HG02981 (cell line): ENCODE data around the gene MSX2.

Experiments used
- ATAC-seq: cut with Tn5 transposase; IDR thresholded peaks from one replicate; pipeline ENCODE4 v1.9.1; 2021; ENCODE audit warnings: mild to moderate bottlenecking, moderate library complexity; ENCODE audit not compliant: unreplicated experiment

MSX2 gene

DNA sequence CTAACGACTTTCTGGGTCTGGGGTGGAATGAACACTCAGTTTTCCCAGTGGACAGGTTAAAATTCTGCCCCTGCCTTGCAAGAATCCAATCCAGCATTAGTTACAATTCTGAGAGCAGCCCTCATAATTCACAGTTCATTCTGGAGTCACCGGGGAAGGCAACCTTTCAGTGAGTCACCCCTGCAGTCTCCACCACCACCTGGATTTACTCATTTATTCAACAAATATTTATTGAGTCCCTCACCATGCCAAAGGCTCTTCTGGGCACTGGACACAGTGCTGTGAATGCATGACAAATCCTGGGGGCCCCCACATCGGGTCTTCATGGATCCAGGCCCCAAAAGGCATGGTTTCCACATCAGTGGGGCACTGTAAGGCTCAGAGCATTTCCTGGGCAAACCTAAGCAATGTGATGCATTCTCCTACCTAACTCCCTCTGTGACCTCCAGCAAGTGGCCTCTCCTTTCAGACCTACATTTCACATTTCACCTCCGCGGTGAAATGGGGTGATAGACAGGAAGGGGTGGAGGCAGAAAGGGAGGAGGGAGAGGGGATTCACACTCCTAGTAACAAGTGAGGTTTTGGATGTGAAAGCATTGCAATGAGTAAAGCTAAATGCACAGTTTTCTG lies 6.4 kb upstream of the MSX2 start:
- no peak for ATAC-seq

DNA sequence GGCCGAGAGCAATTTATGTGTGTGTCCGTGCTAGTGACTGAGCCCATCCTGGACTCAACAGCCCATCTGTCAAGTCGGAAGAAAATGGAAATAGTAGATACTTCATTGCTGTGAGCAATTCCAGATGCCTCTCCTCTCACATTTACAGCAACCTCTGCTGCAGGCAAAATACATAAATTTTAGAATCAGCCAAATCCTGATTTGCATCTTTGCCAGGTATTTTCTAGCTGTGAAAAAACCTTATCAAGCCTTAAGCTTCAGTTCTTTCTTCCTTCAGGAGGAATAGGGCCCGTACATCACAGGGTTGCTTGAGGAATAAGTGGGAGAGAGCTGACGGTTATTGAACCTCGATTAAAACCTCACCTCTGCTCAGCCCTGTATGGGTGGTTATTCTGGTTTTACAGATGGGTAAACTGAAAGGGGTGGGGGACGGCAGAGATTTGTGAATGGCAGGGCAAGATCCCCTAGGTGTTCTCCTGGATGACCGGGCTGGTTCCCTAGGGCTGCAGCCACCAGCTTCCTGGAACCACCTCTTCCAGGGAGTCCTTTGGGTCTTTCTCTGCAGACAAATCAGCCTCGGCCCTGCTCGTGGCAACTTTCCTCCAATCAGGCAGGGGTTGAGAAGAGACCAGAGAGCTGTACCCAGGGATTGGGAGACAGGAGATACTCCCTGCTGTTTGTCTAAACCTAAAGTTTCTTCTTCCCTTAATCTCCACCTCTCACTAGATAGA lies 5.3 kb upstream of the MSX2 start:
- no peak for ATAC-seq

DNA sequence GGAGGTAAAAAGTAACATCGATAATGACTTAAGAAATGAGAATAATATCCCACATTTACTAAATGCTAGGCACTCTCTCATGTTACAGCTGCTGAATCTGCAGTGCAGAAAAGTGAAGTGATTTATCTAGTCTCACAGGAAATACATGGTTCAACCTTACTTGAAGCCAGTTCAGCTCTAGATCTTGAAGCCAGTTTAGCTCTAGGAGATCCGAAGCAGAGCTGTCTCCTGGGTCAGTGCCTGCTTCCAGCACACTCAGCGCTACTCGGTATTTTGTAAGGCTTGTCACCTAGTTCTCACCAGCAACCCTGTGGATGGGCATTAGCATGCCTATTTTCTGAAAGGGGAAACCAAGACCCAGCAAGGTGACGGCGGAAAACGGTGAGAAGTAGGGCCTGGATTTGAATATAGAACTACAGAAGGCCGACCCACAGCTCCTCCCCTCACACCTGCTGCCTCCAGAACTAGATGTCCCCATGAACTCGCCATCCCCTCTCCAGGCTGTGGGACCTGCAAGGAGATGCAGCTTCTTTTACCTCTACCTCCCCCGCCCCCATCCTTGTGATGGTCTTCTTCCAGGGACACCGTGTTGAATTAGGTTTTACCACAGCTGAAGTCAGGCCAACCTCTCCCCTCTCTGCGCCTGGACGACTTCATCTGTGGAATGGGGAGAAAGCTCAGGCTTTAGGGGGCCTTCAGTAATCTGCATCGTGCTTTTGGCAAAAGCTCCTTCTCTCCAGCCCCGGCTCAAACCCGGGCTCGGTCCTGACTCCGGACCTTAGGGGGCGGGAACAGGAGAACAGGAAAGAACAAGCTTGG lies 4.4 kb upstream of the MSX2 start:
- ATAC-seq = no peak

DNA sequence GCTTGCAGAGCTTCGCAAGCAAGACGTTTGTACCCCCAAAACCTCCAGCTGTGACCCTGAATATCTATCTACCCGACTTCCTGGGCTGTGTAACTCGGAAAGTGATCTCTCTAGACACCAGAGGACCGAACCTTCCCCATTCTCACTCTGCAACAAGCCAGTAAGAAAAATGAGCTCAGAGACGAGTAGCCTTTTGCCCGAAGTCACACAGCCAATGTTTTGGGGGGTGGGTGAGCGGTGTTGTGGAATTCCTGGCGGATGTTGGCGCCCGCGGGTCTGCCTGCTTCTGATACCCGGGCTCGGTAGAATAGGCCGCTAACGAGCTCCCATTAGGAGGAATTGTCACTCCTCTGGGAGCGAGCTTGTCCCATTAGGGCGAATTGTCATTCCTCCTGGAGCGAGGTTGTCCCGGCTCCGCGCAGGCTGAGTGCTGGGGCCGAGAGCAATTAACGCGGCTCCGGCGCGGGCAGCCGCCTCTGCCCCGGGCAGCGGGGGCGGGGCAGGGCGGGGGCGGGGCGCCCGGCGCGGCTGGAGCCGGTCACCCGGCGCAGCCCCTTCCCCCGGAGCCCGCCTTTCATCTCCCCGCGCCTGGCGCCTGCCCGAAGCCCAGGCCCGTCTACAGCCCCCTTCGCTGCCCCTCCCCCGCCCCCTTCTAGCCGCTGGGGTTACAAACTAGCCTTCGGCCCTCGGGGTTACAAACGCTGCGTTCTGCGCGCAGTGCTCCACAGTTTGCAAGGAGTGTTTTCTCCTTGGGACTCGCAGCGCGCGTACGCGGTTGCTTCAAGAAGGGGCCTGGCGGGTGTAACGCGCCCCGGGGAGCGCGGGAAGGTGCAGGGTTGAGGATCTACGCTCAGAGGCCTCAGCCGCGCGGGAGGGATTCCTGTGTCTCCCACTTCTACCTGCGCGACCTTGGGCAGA lies 3.5 kb upstream of the MSX2 start:
- no peak for ATAC-seq

DNA sequence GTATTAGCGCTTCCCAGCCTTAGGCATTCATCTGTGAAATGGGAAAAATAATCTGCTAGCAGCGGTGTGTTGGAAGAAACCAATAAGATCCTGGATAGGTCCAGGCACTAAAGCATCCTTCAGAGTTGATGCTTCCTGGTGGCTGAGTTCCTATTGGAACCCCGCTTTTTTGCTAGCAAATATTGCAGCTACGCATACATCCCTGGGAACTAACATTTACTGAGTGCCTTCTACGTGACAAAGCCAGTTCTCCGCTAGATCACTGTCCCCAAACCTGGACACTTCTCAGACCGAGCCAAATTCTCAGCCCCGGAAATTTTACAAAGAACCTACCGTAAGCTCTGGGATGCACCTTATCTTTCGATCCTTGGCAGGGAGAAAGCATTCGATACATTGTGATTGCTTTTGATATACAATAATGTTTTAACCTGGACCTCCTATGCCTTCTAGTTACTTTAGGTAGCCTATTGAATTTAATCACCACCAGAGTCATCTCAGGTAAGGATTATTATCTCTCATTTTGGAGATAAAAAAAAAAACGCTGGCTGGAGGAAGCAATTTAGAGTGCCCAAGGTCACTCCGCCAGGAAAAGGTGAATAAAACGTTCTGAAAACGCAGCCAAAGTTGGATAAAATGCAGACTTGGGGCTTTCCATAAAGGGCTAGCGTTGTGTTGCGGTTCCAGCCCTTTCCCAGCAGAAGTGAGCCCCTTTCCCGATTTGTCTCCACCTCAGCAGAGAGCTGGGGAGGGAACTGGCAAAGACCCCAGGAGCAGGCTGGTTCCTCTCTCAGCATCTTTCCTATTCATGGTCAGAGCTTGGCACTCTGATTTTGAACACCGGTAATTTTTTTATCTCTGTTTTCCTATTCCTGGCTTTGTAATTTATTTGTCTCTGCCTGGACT lies 2.6 kb upstream of the MSX2 start:
- ATAC-seq = no peak

DNA sequence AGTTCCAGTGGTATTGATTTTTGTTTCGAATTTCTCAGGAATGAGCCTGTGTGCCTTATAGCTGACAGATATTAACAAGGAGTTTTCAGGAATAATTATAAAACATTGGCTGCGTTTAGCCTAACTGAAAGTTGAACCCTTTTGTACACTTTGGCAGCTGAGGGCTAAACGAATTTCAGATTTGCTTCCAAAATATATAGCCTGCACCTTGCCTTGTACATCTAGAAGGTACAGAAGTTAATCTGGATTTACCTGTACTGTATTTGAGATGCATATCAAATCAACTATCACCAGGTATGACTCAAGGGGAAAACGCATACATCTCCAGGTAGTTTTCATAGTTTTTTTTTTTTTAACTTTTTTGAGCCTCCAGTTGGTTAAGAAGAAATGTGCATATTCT lies 1.9 kb upstream of the MSX2 start:
- no peak for ATAC-seq

DNA sequence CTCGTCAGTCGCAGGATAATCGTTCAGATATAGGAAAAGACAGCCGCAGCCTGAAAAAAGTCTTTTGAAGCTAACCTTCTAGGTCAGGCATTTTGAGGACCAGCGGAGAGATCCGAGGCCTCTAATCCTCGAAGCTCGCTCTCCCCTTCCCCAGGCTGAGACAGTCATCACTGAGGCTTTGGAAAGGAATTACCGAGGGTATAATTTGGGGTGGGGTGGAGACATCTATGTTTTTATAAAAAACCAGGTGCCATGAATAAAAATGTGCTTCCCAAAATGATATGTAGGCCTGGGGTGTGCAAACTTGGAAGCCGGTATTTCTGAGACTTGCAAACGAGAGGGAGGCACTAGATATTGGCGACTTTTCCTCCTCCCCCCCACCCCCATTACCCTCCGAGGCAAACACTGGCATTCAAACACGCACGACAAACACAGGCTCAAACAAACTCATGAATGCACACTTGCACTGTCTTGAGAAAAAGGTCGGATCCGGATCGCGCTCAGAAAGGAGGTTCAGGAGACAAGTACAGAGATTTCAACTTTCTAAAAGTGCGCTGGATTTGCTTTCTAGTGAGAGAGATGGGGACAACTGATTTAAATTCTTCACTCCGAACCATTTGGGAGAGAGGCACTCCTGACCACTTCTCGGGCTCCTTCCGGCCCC lies 935 bp upstream of the MSX2 start:
- no peak for ATAC-seq

DNA sequence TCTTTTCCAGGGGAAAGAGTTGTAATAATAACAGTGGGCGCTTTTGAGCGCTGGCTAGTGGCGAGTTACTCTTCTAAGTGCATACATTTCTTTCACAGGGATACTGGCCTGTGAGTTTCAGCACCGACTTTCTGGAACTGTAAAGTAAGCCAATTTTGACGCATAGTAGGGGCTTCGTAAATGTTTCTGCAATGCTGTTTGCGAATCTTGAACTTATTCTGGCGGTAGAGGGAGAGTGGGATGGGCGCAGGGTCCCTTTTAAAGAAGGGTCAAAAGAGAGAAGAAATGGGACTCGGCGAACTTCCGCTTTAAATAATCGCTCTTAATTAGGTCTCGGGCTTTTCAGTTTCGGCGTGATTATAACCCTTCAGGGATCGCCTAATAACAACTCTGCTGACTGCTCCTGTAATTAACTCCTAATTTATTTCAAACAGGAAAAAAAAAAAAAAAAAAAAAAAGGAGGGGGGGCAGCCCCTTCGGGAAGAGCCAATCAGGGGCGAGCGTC lies 351 bp upstream of the MSX2 start:
- no peak for ATAC-seq

DNA sequence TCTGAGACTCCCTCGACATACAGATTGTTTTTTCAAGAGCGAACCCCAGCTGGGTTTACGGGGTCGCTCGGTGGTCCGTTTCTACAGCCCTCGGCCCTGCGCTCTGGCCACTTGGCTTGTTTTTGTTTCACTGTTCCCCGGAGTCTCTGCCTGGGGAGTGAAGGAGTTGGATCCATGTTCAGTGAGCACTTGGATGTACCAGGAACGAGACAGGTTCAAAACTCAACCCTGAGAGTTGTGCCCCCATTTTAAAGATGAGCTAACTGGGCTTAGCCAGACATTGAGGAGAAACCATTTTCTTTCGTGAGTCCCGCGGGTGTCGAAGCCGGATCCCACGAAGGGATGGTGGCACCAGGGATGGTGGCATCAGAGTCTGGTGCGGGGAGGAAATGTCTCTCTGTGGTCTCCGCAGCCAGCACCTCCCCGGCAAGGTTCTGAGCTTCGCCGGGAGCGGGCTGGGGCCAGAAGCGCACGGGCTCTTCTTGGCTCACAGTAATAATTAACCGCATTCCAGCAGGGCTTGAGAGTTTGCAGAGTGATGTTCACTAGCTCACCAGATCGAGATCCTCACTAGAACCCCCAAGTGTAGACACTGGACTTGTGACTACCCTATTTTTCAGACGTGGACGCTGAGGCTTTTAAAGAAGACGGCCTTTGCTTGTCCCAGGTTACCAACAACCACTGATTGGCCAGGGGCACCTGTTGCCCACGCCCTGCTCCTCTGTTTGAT lies 1.0 kb downstream of the MSX2 start:
- ATAC-seq = no peak

DNA sequence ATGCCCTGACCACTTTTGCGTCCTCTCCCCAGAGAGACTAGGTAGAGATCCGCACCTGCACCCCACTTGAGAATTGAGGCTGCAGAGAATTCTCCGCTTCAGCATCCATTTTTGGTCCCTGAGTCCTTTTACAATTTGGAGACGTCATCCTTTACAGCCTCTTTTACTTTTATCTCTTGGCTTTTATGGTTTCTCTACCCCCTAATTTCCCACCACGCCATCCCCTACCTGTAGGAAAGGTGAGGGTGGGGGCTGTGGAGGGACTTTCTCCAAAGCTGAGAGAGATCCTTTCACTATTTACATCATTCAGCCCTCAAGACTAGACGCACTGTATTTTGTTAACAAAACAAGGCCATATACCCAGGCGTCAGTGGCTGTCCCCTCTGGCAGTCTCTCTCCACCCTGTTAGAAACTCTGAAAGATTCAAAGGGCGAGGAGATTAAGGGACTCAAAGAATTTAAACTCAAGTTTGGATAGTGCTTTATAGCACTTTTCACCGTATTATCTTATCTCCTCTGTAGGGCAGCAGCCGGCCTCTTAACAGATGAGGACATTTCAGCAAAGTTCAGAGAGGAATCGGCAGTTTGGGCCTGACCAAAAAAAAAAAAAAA lies 1.7 kb downstream of the MSX2 start:
- no peak for ATAC-seq

DNA sequence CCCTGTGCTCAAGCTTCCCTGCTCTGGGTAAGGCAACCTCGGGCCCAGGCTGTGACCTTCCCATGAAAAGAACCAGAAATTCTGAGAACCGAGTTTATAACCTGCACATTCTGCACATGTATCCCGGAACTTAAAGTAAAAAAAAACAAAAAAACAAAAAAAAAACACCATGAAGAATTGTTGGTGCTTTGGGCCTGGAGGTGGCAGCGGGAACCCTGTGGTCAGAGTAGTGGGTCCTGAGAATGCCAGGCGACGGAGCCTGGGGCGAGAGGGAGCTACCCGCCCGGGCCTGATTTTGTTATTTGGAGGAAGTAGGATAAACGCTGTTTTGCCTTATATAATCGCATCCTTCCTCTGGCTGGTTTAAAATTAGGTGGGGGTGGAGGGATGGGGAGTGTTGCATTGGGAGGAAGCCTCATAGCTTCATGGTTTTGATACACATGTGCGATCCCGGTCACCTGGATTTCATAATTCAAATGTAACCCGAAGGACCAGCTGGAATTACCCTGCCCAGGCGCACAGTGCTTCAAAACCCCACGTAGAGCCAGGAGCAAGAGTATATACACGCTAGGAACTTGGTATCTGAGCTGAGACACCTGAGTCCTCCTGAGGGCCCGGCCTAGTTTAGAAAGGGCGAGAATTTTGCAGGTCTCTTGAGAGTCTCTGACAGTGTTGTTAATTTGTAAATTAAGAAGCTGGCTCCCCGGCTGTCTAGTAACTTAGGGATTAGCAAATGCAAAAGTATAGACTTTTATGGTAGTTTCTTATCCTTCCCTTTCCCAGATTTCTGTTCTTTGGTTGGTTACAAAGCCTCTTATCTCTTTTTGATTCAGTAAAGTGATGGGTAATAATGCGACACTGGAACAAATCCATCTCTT lies 2.8 kb downstream of the MSX2 start:
- no peak for ATAC-seq

DNA sequence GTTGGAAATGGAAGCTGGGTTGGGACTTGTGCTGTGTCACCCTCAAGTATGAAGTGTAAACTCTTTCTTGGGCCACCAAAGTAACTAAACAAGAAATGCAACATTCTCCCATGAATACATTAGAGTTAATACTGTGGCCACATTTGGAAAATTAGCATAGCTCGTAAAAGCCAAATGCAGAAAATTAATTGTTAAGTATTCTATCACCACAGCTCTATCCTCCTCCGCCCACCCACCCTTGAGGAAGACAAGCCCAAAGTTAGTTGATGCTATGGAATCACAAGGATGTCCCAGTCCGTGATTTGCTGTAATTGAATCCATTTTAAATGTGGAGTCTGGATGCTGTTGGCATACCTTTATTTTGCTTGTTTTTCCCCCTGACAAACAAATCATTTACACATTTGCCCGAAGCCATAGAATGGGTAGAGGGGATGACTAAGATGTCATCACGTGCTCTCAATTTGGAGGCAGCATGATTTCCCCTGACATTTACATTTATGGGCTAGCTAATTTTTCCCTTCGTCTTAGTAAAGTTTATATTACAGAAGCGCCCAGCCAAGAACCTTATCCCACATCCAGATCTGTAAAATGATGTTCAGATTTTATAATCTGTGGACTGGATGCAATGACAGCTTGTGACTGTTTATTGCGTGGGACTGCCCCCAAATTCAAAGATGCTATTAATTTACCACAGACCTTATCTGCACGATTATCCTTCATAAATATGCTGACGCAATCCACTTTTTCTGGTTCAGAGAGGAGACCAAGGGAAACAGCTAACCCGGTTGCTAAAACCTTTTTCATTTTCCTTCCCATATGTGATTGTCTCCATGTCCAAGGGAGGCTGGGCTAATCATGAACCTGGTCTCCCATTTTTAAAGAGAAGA lies 3.7 kb downstream of the MSX2 start:
- ATAC-seq = no peak

DNA sequence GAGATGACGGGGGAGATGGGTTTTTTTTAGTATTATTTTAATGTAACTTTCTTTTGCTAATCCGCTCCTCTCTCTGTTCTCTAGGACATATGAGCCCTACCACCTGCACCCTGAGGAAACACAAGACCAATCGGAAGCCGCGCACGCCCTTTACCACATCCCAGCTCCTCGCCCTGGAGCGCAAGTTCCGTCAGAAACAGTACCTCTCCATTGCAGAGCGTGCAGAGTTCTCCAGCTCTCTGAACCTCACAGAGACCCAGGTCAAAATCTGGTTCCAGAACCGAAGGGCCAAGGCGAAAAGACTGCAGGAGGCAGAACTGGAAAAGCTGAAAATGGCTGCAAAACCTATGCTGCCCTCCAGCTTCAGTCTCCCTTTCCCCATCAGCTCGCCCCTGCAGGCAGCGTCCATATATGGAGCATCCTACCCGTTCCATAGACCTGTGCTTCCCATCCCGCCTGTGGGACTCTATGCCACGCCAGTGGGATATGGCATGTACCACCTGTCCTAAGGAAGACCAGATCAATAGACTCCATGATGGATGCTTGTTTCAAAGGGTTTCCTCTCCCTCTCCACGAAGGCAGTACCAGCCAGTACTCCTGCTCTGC lies 4.8 kb downstream of the MSX2 start:
- no peak for ATAC-seq

DNA sequence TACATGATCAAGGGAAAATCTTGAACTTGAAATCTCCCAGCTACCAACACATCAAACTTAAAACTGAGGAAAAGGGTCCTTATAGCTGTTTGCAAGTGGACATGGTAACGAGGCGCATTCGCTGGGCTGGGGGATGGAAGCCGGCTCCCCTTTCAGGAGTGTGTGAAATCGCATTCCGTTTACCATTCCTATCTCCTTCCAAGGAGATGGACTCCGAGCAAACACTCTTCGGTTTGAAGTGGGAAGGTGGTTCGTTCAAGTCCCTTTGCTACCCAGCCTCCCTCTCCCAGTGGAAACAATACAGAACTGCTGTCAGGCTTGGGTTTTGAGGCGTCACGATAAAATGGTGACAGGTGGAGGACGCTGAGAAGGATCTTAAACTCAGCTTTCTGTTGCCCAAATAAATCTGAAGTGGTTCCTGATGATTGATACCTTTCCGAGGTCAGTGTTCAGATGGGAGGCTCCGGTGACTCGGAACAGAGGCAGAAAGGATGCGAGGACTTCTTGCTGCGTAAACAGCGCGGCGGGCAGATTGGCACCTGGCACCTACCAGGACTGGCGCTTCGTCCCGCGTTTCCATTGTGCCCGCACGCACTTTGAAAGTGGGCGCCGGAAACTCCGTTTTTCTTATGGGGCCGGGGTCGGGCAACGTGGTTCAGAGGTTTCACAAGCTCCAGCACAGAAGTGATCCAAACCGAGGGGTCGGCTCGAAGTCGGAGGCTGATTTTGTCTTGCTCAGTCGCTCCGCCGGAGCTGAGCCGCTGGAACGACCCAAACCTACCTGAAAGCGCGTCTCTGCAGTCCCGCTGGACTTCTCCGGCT lies 7.0 kb downstream of the MSX2 start:
- ATAC-seq = no peak
